DOHH2 (cell line): ENCODE results near the gene HDAC10.
"Not testable (repeated sequence)": the region's sequence is repeated elsewhere in the genome, so short reads cannot be mapped to it uniquely, and the experiment has no call there.

Experiments used
- H3F3A ChIP-seq: fragments of 200-600 bp; sonication (generic), shearing (Covaris generic); 2 replicates; pipeline ENCODE4 v1.6.0; 2016; ENCODE audit warnings: antibody characterized with exemption, mild to moderate bottlenecking; ENCODE audit not compliant: control insufficient read depth, insufficient read depth
- H3K27ac ChIP-seq: fragments of 200-600 bp; sonication (generic); 2 replicates; pipeline ENCODE4 v1.5.1; 2014; ENCODE audit warnings: low read depth, mild to moderate bottlenecking, low read length, moderate library complexity
- H3K27me3 ChIP-seq: fragments of 200-600 bp; sonication (generic); 2 replicates; pipeline ENCODE4 v1.6.1; 2014; ENCODE audit warnings: mild to moderate bottlenecking, low read length, mixed read lengths; ENCODE audit not compliant: control insufficient read depth
- H3K36me3 ChIP-seq: fragments of 200-600 bp; sonication (generic); 2 replicates; pipeline ENCODE4 v1.6.1; 2014; ENCODE audit warnings: mild to moderate bottlenecking, low read length, moderate library complexity, mixed read lengths; ENCODE audit not compliant: control insufficient read depth
- H3K4me1 ChIP-seq: fragments of 200-600 bp; sonication (generic); 2 replicates; pipeline ENCODE4 v1.6.1; 2014; ENCODE audit warnings: mild to moderate bottlenecking, low read length, mixed read lengths; ENCODE audit not compliant: control insufficient read depth
- H3K4me2 ChIP-seq: fragments of 200-600 bp; sonication (generic); 2 replicates; pipeline ENCODE4 v1.6.0; 2014; ENCODE audit warnings: mild to moderate bottlenecking, low read length, moderate library complexity
- H3K4me3 ChIP-seq: fragments of 200-600 bp; sonication (generic); 2 replicates; pipeline ENCODE4 v1.5.1; 2014; ENCODE audit warnings: mild to moderate bottlenecking, low read length, mixed read lengths
- H3K79me2 ChIP-seq: fragments of 200-600 bp; sonication (generic); 2 replicates; pipeline ENCODE4 v1.6.1; 2014; ENCODE audit warnings: mild to moderate bottlenecking, low read length, mixed read lengths; ENCODE audit not compliant: control insufficient read depth
- H3K9me2 ChIP-seq: fragments of 200-600 bp; sonication (generic); replicated peaks from 2 replicates; pipeline ENCODE4 v1.6.1; 2014; ENCODE audit warnings: mild to moderate bottlenecking, low read length, mixed read lengths; ENCODE audit not compliant: control insufficient read depth
- H3K9me3 ChIP-seq: fragments of 200-600 bp; sonication (generic); 2 replicates; pipeline ENCODE4 v1.6.1; 2014; ENCODE audit warnings: antibody characterized with exemption, low read length, mixed read lengths; ENCODE audit not compliant: control insufficient read depth, insufficient read depth
- H4K20me1 ChIP-seq: fragments of 200-600 bp; sonication (generic); 2 replicates; pipeline ENCODE4 v1.6.0; 2014; ENCODE audit warnings: low read depth, mild to moderate bottlenecking, antibody characterized with exemption, low read length, moderate library complexity; ENCODE audit not compliant: control insufficient read depth, insufficient read depth
- CTCF ChIP-seq: fragments of 200-600 bp; sonication (generic); IDR thresholded peaks from one replicate; pipeline ENCODE4 v1.5.1; 2014; ENCODE audit warnings: antibody characterized with exemption, mild to moderate bottlenecking, low read depth, low read length; ENCODE audit not compliant: poor library complexity, severe bottlenecking
- EZH2phosphoT487 ChIP-seq: fragments of 200-600 bp; sonication (generic); IDR thresholded peaks from 2 replicates; pipeline ENCODE4 v1.6.1; 2017; ENCODE audit warnings: borderline replicate concordance, mild to moderate bottlenecking, antibody characterized with exemption, low read length, moderate library complexity, mixed read lengths

HDAC10 gene

GRCh38 chr22:50206599-50206998 lies 44.5 kb downstream of the HDAC10 start:
- Histone ChIP-seq H3K4me2 (no peak overlapping the region), H3K9me3 (no peaks in the 10 kb centered on the region), H3K4me3 (no peak overlapping the region), H4K20me1 (peaks cover 22% of the 10 kb centered on the region), H3K79me2 (peaks cover 87% of the 10 kb centered on the region), H3K27ac (peak overlapping the region; percentile 29; the same call in 1 of the 2 replicates), H3K9me2 (no peaks in the 10 kb centered on the region), H3K36me3 (peaks cover 94% of the 10 kb centered on the region), H3K4me1 (peaks cover 53% of the 10 kb centered on the region), H3K27me3 (no peaks in the 10 kb centered on the region), H3F3A (peaks cover 8% of the 10 kb centered on the region)
- TF ChIP-seq CTCF (peak; percentile 63), EZH2phosphoT487 (no peak)

DNA sequence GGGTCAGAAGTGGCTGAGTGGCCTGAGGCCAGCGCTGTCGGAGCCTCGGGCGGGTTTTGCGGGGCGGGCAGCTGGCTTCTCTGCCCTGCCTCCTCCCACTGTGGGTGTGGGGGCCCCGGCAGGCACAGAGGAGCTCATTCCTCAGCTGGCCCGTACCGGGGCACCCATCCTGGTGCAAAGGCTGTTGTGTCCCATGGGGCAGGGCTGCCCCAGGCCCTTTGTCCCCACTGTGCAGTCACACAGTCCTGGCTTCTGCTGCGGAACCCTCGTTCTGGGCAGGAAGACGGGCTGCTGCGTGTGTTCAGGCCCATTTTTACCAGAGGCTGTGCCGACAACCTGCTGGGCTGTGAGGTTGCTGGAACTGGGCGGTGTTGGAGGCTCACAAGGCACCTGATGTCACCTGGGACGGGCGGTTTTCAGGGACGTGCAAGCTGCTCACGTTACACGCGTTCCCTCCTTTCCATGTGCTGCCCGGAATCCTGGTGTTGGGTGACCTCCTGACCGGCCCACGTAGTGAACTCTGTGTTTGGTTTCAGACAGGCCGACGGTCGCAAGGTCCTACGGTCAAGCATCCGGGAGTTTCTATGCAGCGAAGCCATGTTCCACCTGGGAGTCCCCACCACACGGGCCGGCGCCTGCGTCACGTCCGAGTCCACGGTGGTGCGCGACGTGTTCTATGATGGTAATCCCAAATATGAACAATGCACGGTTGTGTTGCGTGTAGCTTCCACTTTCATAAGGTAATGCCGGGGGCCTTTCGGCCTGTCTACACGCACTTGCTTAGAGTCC lies 45.1 kb downstream of the HDAC10 start:
- Histone ChIP-seq H3K36me3 (peaks cover 92% of the 10 kb centered on the region), H3K4me1 (peaks cover 53% of the 10 kb centered on the region), H3K4me3 (no peak overlapping the region), H3K79me2 (peaks cover 86% of the 10 kb centered on the region), H3K9me2 (no peaks in the 10 kb centered on the region), H3K27ac (no peak overlapping the region), H3K27me3 (no peaks in the 10 kb centered on the region), H4K20me1 (peaks cover 23% of the 10 kb centered on the region), H3K4me2 (no peak overlapping the region), H3F3A (peaks cover 8% of the 10 kb centered on the region), H3K9me3 (no peaks in the 10 kb centered on the region)
- TF ChIP-seq EZH2phosphoT487 (no peak), CTCF (no peak)

DNA sequence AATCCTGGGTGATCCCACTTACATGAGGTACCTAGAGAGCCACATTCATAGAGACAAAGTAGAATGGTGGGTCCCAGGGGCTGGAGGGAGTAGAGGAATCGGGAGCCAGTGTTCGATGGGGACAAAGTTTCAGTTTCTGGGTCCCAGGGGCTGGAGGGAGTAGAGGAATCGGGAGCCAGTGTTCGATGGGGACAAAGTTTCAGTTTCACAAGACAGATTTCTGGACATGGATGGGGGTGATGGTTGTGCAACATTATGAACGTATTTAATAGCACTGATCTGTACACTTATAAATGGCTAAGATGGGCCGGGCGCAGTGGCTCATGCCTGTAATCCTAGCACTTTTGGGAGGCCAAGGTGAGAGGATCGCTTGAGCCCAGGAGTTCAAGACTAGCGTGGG lies 46.1 kb downstream of the HDAC10 start:
- H3K36me3 ChIP-seq, result peaks cover 82% of the 10 kb centered on the region

GRCh38 chr22:50204571-50204970 lies 46.5 kb downstream of the HDAC10 start:
- peaks cover 8% of the 10 kb centered on the region for H3F3A ChIP-seq
- peak overlapping the region; percentile 30 for H3K4me2 ChIP-seq
- H3K79me2 ChIP-seq, result peaks cover 81% of the 10 kb centered on the region
- H3K4me1 ChIP-seq, result peaks cover 54% of the 10 kb centered on the region
- no peak overlapping the region for H3K4me3 ChIP-seq
- H3K27ac ChIP-seq, result no peak overlapping the region
- H3K36me3 ChIP-seq, result peaks cover 81% of the 10 kb centered on the region
- no peaks in the 10 kb centered on the region for H3K9me2 ChIP-seq
- H3K27me3 ChIP-seq, result no peaks in the 10 kb centered on the region
- H3K9me3 ChIP-seq, result no peaks in the 10 kb centered on the region
- no peak for TF ChIP-seq EZH2phosphoT487
- no peak for TF ChIP-seq CTCF
- H4K20me1 ChIP-seq, result peaks cover 16% of the 10 kb centered on the region

More for the DNA sequence above, 46.1 kb downstream of the HDAC10 start:
- H3F3A ChIP-seq, H3K27ac ChIP-seq, H3K27me3 ChIP-seq, H3K9me2 ChIP-seq, H3K4me3 ChIP-seq, H3K9me3 ChIP-seq: not testable (repeated sequence)
- H3K4me1 ChIP-seq, result peaks cover 54% of the 10 kb centered on the region
- peak overlapping the region; percentile 30 for H3K4me2 ChIP-seq
- H3K79me2 ChIP-seq, result peaks cover 81% of the 10 kb centered on the region
- peaks cover 17% of the 10 kb centered on the region for H4K20me1 ChIP-seq
